HCT116 (cell line): ENCODE results near the gene USP24. TPM values are rescaled to one million over a fixed set of nuclear protein-coding genes. Genes with fewer than 3 reads are reported as not detected.

Experiments
- ATAC-seq: fragments of 200-7000 bp; cut with Tn5 transposase; 2 replicates; pipeline ENCODE4 v1.9.1; 2020; ENCODE audit warnings: mild to moderate bottlenecking, moderate library complexity
- BruUV-seq: library from RNA; stranded (reverse); fragments of 400-500 nt; replicated peaks from 2 replicates; lab custom pipeline; 2021; lab: Mats Ljungman, UMichigan
- CTCF ChIA-PET: fragments of 300-600 bp; sonication (Branson Sonifier 250); formaldehyde crosslinking; loops from one replicate; lab custom pipeline; 2021; ENCODE audit warnings: antibody characterized with exemption; lab: Charles Lee
- POLR2A ChIA-PET: fragments of 300-600, 350-600 bp; sonication (Branson Sonifier 250); formaldehyde crosslinking; loops from one replicate; lab custom pipeline; 2021; ENCODE audit warnings: antibody characterized with exemption; lab: Charles Lee
- RAD21 ChIA-PET, 2 experiments: fragments of 300-600 bp; sonication (Branson Sonifier 250); formaldehyde crosslinking; loops; one replicate each; lab custom pipeline; 2023; ENCODE audit warnings: low total read pairs in 2 of 2; ENCODE audit not compliant: uncharacterized antibody in 2 of 2, unreplicated experiment in 2 of 2, low non-redundant PET in 1 of 2; lab: Charles Lee
- DNase-seq: peaks from one replicate; pipeline ENCODE4 v3.0.0-alpha.2; 2010; ENCODE audit warnings: low read depth, low spot score
- H2AFZ ChIP-seq: fragments of 200-600 bp; shearing (Covaris generic), sonication (generic); 2 replicates; pipeline ENCODE4 v1.6.1; 2017; ENCODE audit warnings: low read depth, mixed run types, mixed read lengths, antibody characterized with exemption, low read length; ENCODE audit not compliant: poor library complexity, severe bottlenecking
- H3K27ac ChIP-seq: 2 replicates; pipeline ENCODE4 v1.5.1; 2012; ENCODE audit warnings: low read depth, low read length
- H3K27me3 ChIP-seq: fragments of 200-600 bp; sonication (generic); 2 replicates; pipeline ENCODE4 v1.6.1; 2016; ENCODE audit warnings: mixed run types, low read length, mixed read lengths; ENCODE audit not compliant: insufficient read depth
- H3K36me3 ChIP-seq, 2 experiments: fragments of 200-500 bp in 1 of 2; fragments of 200-600 bp in 1 of 2; sonication (Bioruptor generic) in 1 of 2; sonication (generic) in 1 of 2; 2 replicates each; pipeline versions ENCODE4 v1.5.1 to v1.6.1; 2014 to 2016; ENCODE audit warnings: low read length in 2 of 2, inconsistent platforms in 1 of 2, mixed read lengths in 1 of 2, mixed run types in 1 of 2; ENCODE audit not compliant: insufficient read depth in 2 of 2, control insufficient read depth in 1 of 2
- H3K4me1 ChIP-seq, 2 experiments: fragments of 200-600 bp in 1 of 2; sonication (generic) in 1 of 2; 2 replicates each; pipeline versions ENCODE4 v1.5.1 to v1.6.1; 2012 to 2017; ENCODE audit warnings: low read length in 2 of 2, inconsistent platforms in 1 of 2, mild to moderate bottlenecking in 1 of 2, mixed read lengths in 1 of 2, mixed run types in 1 of 2, moderate library complexity in 1 of 2; ENCODE audit not compliant: insufficient read depth in 2 of 2, control insufficient read depth in 1 of 2
- H3K4me2 ChIP-seq: fragments of 200-600 bp; sonication (generic); 2 replicates; pipeline ENCODE4 v1.6.1; 2017; ENCODE audit warnings: mixed run types, low read length, mixed read lengths
- H3K4me3 ChIP-seq, 2 experiments: fragments of 200-600 bp in 1 of 2; sonication (generic) in 1 of 2; replicated peaks in 1 of 2; 2 replicates each; pipeline ENCODE4 v1.5.1; 2011 to 2016; ENCODE audit warnings: low read length in 2 of 2, control low read depth in 1 of 2, low read depth in 1 of 2, mild to moderate bottlenecking in 1 of 2, mixed read lengths in 1 of 2, mixed run types in 1 of 2
- H3K79me2 ChIP-seq: fragments of 200-600 bp; sonication (generic); 2 replicates; pipeline ENCODE4 v1.6.1; 2017; ENCODE audit warnings: mild to moderate bottlenecking, mixed run types, low read length, moderate library complexity, mixed read lengths; ENCODE audit not compliant: insufficient read depth
- H3K9ac ChIP-seq: fragments of 200-600 bp; sonication (generic); 2 replicates; pipeline ENCODE4 v1.6.1; 2016; ENCODE audit warnings: low read length, mixed read lengths
- H3K9me2 ChIP-seq: fragments of 200-600 bp; sonication (generic), shearing (Covaris generic); 2 replicates; pipeline ENCODE4 v1.6.1; 2017; ENCODE audit warnings: mixed run types, mild to moderate bottlenecking, moderate library complexity; ENCODE audit not compliant: insufficient read depth
- H3K9me3 ChIP-seq, 2 experiments: fragments of 200-500 bp in 1 of 2; fragments of 200-600 bp in 1 of 2; sonication (Bioruptor generic) in 1 of 2; sonication (generic) in 1 of 2; 2 replicates each; pipeline ENCODE4 v1.6.1; 2014 to 2017; ENCODE audit warnings: low read length in 2 of 2, mixed read lengths in 2 of 2, inconsistent platforms in 1 of 2, low read depth in 1 of 2, mild to moderate bottlenecking in 1 of 2, mixed run types in 1 of 2, moderate library complexity in 1 of 2; ENCODE audit not compliant: control insufficient read depth in 1 of 2, insufficient read depth in 1 of 2
- H4K20me1 ChIP-seq: fragments of 200-600 bp; sonication (generic), shearing (Covaris generic); 2 replicates; pipeline ENCODE4 v1.6.1; 2017; ENCODE audit warnings: mixed run types, mild to moderate bottlenecking, moderate library complexity; ENCODE audit not compliant: insufficient read depth
- EGR1 ChIP-seq: IDR thresholded peaks from 2 replicates; pipeline ENCODE4 v1.6.1; 2012; ENCODE audit warnings: low read depth
- EZH2 ChIP-seq: fragments of 200-600 bp; sonication (generic); IDR thresholded peaks from 2 replicates; pipeline ENCODE4 v1.6.1; 2017; ENCODE audit warnings: antibody characterized with exemption, mixed run types
- POLR2A ChIP-seq: IDR thresholded peaks from 2 replicates; pipeline ENCODE4 v1.7.0; 2011; ENCODE audit warnings: borderline replicate concordance; ENCODE audit not compliant: insufficient read depth, insufficient read length; ENCODE audit errors: extremely low read depth
- RAD21 ChIP-seq: IDR thresholded peaks from 2 replicates; pipeline ENCODE4 v1.6.1; 2012; ENCODE audit warnings: low read depth, mild to moderate bottlenecking
- SP1 ChIP-seq: IDR thresholded peaks from 2 replicates; pipeline ENCODE4 v1.6.1; 2012; ENCODE audit warnings: low read depth
- TCF7L2 ChIP-seq: IDR thresholded peaks from 2 replicates; pipeline ENCODE4 v1.7.0; 2011; ENCODE audit warnings: borderline replicate concordance, inconsistent platforms; ENCODE audit not compliant: insufficient read depth, insufficient read length; ENCODE audit errors: extremely low read depth
- intact Hi-C: fragments of 100-400 bp; cut with micrococcal nuclease; formaldehyde crosslinking; loops from 2 replicates; pipeline ENCODE4 v1.10.0; 2022
- total RNA-seq: library from RNA; stranded (reverse); gene quantifications from one replicate; pipeline ENCODE4 v1.2.1, GENCODE V29; 2021; ENCODE audit not compliant: unreplicated experiment

Gene USP24
- total RNA-seq, 1 experiment from 2014 or later = 34.2 TPM

DNA sequence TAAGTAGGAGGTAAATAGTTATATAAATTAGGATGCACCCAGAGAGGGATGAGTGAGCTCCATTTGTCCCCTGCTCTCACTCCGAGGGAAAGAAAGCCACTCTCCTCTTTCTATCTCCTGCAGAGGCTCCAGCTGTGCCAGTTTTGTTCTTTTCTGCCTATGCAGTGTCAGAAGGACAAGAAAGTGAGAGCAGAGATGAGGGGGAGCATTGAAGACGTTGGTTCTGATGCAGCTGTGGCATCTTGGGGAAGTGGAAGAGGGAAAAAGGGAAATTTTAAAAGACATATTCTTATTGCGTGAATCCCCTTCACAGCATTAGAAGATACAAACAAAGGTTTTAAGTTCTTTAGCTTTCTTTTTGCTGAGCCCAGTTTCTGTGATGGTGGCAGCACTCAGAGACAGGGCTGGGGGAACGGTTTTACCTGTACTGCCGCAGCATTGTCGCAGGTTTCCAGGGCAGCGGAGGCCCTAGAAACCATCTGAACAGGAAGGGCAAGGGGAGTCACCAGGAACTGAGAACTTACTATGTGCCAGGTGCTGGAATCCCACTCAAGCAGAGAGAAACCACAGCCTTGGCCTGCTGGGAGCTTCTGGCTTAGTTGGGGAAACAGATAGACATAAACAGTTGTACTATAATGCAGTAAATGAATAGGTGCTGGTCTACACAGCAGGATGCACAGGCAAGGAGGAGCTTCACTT lies 44.9 kb upstream of the USP24 start:
- Histone ChIP-seq H3K4me1 (no peaks in the 10 kb centered on the region), H3K36me3 (no peaks in the 10 kb centered on the region), H2AFZ (no peak overlapping the region), H3K4me2 (no peak overlapping the region), H3K27me3 (no peaks in the 10 kb centered on the region), H3K4me3 (no peak overlapping the region), H3K9me2 (no peaks in the 10 kb centered on the region), H3K9me3 (no peaks in the 10 kb centered on the region)
- intact Hi-C loops = no loop called here
- ChIA-PET CTCF (no interaction called here), RAD21 (no interaction called here)
- TF ChIP-seq POLR2A = no peak
- TF ChIP-seq, all 23 proteins: peak for 0
- BruUV-seq = no TSS peak
- Histone ChIP-seq H3K27ac (no peak overlapping the region), H3K9ac (no peak overlapping the region), H3K79me2 (no peaks in the 10 kb centered on the region), H4K20me1 (no peaks in the 10 kb centered on the region)
- DNase-seq (no peak), ATAC-seq (no peak)
- POLR2A ChIA-PET = no interaction called here

DNA sequence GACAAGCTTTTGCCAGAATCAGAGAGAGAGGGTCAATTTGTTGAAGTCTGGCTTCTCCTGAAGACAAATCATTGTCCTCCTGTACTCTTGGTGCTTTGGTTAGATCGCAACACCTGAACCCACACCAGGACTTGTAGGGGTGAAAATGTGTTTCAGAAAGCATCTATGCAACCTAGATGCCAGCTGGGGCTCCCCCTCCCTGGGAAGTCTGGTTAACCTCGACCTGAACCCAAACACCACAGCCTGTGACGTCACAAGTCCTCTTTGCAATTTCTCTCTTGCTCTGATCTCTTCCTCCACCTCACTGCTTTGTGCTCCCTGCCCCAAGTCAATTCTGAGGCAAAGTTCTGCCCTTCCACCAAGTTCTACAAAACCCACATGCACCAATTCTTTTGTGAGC lies 42.8 kb upstream of the USP24 start:
- intact Hi-C loops = no loop called here
- CTCF ChIA-PET = no interaction called here
- Histone ChIP-seq H3K9ac (no peak overlapping the region), H3K4me1 (no peaks in the 10 kb centered on the region), H3K27ac (no peak overlapping the region), H3K36me3 (no peaks in the 10 kb centered on the region), H2AFZ (no peak overlapping the region)
- no peak for DNase-seq
- RAD21 ChIA-PET = no interaction called here
- POLR2A ChIA-PET = no interaction called here
- no TSS peak for BruUV-seq
- no peak for TF ChIP-seq EZH2
- TF ChIP-seq, all 23 proteins: peak for 0
- Histone ChIP-seq H3K4me2 (no peak overlapping the region), H3K9me2 (no peaks in the 10 kb centered on the region), H3K9me3 (no peaks in the 10 kb centered on the region), H4K20me1 (no peaks in the 10 kb centered on the region), H3K4me3 (no peak overlapping the region), H3K27me3 (no peaks in the 10 kb centered on the region), H3K79me2 (no peaks in the 10 kb centered on the region)
- no peak for ATAC-seq

DNA sequence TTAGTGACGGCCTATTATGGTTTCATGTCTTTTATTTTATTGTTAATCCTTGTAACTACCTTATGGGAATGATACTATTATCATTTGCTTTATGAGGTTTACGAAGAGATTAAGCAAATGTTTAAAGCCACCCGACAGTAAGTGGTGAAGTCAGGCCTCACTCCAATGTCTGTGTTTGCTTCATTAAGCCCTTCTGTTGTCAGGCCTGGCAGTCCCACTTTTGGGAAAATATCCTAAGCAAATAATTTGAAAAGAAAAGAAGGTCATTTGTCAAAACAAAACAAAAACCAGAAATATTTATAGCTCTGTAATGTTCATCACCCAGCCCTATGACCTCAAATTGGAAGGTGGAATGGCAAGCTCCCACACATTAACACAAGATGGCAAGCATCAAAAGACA lies 40.7 kb upstream of the USP24 start:
- H3K4me3 ChIP-seq = no peak overlapping the region
- no peak overlapping the region for H3K4me2 ChIP-seq
- H3K79me2 ChIP-seq = no peaks in the 10 kb centered on the region
- POLR2A ChIA-PET = no interaction called here
- H4K20me1 ChIP-seq = no peaks in the 10 kb centered on the region
- CTCF ChIA-PET = no interaction called here
- no peaks in the 10 kb centered on the region for H3K4me1 ChIP-seq
- TF ChIP-seq SP1 (no peak), TCF7L2 (no peak), EGR1 (no peak), RAD21 (no peak)
- TF ChIP-seq, all 23 proteins: peak for 0
- ATAC-seq (no peak), DNase-seq (no peak)
- no peaks in the 10 kb centered on the region for H3K36me3 ChIP-seq
- no peak overlapping the region for H3K27ac ChIP-seq
- no peaks in the 10 kb centered on the region for H3K27me3 ChIP-seq
- H3K9ac ChIP-seq = no peak overlapping the region
- intact Hi-C loops = no loop called here
- BruUV-seq = no TSS peak
- no peaks in the 10 kb centered on the region for H3K9me2 ChIP-seq
- H3K9me3 ChIP-seq = no peaks in the 10 kb centered on the region
- no peak overlapping the region for H2AFZ ChIP-seq
- RAD21 ChIA-PET = no interaction called here
